ENCODE results near the gene RPS16.

GRCh38 chr19:39407660-39408391 is 27.9 kb downstream of the RPS16 start:
- TF ChIP-seq CTCF (IDR thresholded peaks at IDR 0.05 in 8 of 11, conservative IDR thresholded peaks at IDR 0.05 in 3 of 11) (no peak), POLR2A (IDR thresholded peaks at IDR 0.05) (peak in 2 of 3 donors; percentile 22 to 35), POLR2AphosphoS5 (IDR thresholded peaks at IDR 0.05) (peak; percentile 88 to 95 (median 91))

Data from spleen (tissue), 7 donors.